WERI-Rb-1 (cell line): Measurements from ENCODE around the gene GRIPAP1.
A peak's percentile ranks its signal among the peaks of the same experiment; 100 is the strongest.

Experiments used
- DNase-seq: peaks from one replicate; pipeline ENCODE4 v3.0.0-alpha.2; 2020
- H3K27ac ChIP-seq: fragments of 250-450 bp; sonication (Bioruptor Pico); 2 replicates; pipeline ENCODE4 v1.5.1; 2020; ENCODE audit warnings: mild to moderate bottlenecking, moderate library complexity
- H3K27me3 ChIP-seq: fragments of 250-450 bp; sonication (Bioruptor Pico); 2 replicates; pipeline ENCODE4 v1.5.1; 2021; ENCODE audit warnings: mild to moderate bottlenecking, low read depth, moderate library complexity; ENCODE audit not compliant: insufficient read depth, severe bottlenecking
- H3K36me3 ChIP-seq: fragments of 250-450 bp; sonication (Bioruptor Pico); 2 replicates; pipeline ENCODE4 v1.5.1; 2020; ENCODE audit warnings: mild to moderate bottlenecking, moderate library complexity
- H3K4me3 ChIP-seq: 2 replicates; pipeline ENCODE4 v1.5.1; 2011; ENCODE audit warnings: low read depth, mild to moderate bottlenecking, control low read depth, low read length
- H3K9me3 ChIP-seq: fragments of 250-450 bp; sonication (Bioruptor Pico); 2 replicates; pipeline ENCODE4 v1.5.1; 2021; ENCODE audit warnings: mild to moderate bottlenecking, moderate library complexity; ENCODE audit not compliant: severe bottlenecking
- CTCF ChIP-seq: IDR thresholded peaks from 2 replicates; pipeline ENCODE4 v1.5.1; 2011; ENCODE audit warnings: low read depth, mild to moderate bottlenecking, control low read depth, inconsistent platforms, low read length

The GRIPAP1 gene

DNA sequence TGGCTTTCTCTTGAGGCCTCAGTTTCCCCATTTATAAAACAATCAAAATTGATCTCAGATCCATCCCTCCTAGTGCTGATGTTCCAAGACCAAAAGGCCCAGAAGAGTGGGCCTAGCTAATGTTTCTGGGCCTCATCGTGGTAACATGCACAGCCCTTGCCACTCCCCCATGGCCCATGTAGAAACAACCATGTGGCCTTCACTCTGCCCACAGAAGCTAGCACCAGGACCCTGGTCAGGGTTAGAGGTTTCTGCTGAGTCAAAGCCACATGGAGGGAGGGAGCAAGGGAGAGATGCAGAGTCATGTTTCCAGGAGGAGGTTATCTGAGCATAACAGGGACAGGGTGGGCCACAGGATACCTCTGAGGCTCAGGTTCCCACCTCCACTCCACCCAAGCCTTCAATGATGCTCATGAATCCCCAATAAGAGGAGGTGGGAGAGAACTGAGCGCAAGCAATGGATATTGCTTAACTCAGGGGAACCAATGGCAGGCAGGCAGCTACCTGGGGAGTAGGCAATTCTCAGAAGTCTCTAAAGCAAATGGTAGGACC lies 61.6 kb downstream of the GRIPAP1 start:
- Histone ChIP-seq H3K36me3 (peaks cover 12% of the 10 kb centered on the region), H3K27ac (no peak overlapping the region), H3K27me3 (peaks cover 1% of the 10 kb centered on the region), H3K9me3 (no peaks in the 10 kb centered on the region), H3K4me3 (no peak overlapping the region)
- no peak for DNase-seq
- no peak for TF ChIP-seq CTCF

DNA sequence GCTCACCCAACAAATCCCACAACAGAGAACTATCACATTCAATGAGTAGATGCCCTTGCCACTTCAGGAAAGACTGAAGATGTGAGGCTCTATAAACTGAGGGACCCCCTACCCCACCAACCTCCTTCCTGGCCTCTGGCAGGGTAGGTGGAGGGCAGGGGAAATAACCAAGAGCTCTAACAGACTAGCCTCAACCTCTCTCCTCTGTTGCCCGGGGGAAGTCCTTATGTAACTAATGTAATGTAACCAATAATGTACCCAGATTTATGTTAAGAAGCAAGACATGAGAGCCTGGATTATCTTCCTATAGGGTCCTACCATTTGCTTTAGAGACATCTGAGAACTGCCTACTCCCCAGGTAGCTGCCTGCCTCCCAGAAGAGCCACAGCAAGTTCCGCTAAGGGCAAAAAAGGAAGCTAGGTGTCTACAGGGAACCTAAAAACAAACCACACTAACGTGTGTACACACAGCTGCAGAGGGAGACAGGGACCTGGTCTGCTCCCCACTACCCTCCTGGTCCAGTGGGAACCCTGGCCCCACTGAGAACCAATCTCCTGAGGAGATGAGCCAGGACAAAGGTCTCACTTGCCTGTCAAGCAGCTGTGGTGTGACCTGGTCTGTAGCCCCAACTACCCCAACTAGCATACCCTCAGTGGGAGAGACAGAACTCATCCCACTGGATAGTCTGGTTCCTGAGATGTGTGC lies 62.4 kb downstream of the GRIPAP1 start:
- Histone ChIP-seq H3K36me3 (peaks cover 12% of the 10 kb centered on the region), H3K4me3 (no peak overlapping the region), H3K9me3 (no peaks in the 10 kb centered on the region), H3K27ac (no peak overlapping the region), H3K27me3 (no peaks in the 10 kb centered on the region)
- TF ChIP-seq CTCF, result no peak
- no peak for DNase-seq

- Histone ChIP-seq H3K27me3 (no peaks in the 10 kb centered on the region), H3K27ac (no peak overlapping the region), H3K36me3 (peaks cover 14% of the 10 kb centered on the region)
Measured at GRCh38 chrX:48938721-48939425, 63.2 kb downstream of the GRIPAP1 start.

DNA sequence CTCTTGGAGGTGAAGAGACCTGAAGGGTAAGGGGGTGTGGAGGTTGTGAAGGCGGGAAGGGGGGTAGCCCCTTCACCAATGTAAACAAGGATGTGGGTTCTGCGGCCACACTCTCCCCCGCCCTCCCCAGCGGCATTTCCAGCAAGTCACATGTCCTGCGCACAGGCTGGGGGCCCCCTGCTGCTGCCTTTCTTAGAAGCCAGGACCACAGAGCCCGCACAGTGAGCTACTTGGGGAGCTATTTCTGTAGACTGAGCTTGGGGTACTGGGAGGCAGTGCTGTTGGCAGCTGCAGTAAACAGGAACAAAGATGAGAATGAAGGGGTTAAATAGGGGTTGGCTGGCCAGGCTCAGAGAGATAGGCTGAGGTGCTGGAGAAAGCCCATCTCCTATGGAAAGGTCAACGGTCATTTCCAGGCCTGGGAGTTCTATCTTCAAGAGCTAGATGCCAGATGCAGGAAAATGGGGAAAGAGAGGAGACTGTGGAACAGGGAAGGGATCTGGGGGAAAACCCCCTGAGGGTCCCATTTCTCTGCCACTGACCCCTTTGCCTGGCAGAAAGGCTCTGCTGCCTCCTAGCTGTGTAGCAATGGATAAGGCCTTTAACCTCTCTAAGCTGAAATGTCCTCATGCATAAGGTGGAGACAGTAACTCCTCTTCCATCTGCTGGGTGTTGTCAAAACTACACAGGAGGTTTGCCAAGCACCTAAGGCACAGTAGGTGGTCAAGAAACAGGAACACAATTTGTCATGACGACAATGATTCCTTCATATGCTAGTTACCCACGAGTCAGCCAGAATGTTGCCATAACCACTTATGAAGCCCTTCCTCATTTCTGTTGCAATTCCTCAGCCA lies 64.8 kb downstream of the GRIPAP1 start:
- no peak for DNase-seq
- peaks cover 12% of the 10 kb centered on the region for H3K36me3 ChIP-seq
- H3K27ac ChIP-seq, result no peak overlapping the region
- H3K4me3 ChIP-seq, result no peak overlapping the region
- H3K27me3 ChIP-seq, result no peaks in the 10 kb centered on the region
- TF ChIP-seq CTCF, result peak; percentile 46; the same call in 1 of the 2 replicates
- H3K9me3 ChIP-seq, result no peaks in the 10 kb centered on the region

More at GRCh38 chrX:48938721-48939425, 63.2 kb downstream of the GRIPAP1 start:
- no peak for DNase-seq
- Histone ChIP-seq H3K4me3 (no peak overlapping the region), H3K9me3 (no peaks in the 10 kb centered on the region)
- no peak for TF ChIP-seq CTCF

GRCh38 chrX:48936429-48937053 lies 65.5 kb downstream of the GRIPAP1 start:
- Histone ChIP-seq H3K36me3 (peaks cover 12% of the 10 kb centered on the region), H3K9me3 (no peaks in the 10 kb centered on the region), H3K27me3 (no peaks in the 10 kb centered on the region), H3K4me3 (no peak overlapping the region), H3K27ac (no peak overlapping the region)
- TF ChIP-seq CTCF, result no peak
- DNase-seq, result no peak
